GM12878 (cell line): ENCODE results near the gene CADM2. TPM values are rescaled to one million over a fixed set of nuclear protein-coding genes. Genes with fewer than 3 reads are reported as not detected.

ENCODE experiments used
- ATAC-seq: fragments of 200-7000 bp; cut with Tn5 transposase; 3 replicates; pipeline ENCODE4 v1.9.1; 2020; ENCODE audit warnings: mild to moderate bottlenecking, moderate library complexity
- BruUV-seq: library from RNA; stranded (reverse); fragments of 400-500 nt; replicated peaks from 2 replicates; lab custom pipeline; 2021; lab: Mats Ljungman, UMichigan
- CTCF ChIA-PET: fragments of 300-600 bp; sonication (Branson Sonifier 250); formaldehyde crosslinking; extraction: SDS; loops from one replicate; lab custom pipeline; 2021; ENCODE audit warnings: inconsistent platforms; lab: Yijun Ruan, JAX
- POLR2A ChIA-PET: fragments of 350-600 bp; formaldehyde crosslinking; extraction: SDS; loops from one replicate; lab custom pipeline; 2021; ENCODE audit warnings: inconsistent platforms; lab: Charles Lee
- RAD21 ChIA-PET: fragments of 300-600 bp; sonication (Branson Sonifier 250); formaldehyde crosslinking; loops from one replicate; lab custom pipeline; 2023; ENCODE audit warnings: antibody characterized with exemption; ENCODE audit not compliant: unreplicated experiment; lab: Charles Lee
- SMC1A ChIA-PET: fragments of 300-600 bp; sonication (Branson Sonifier 250); formaldehyde crosslinking; loops from one replicate; lab custom pipeline; 2023; ENCODE audit not compliant: unreplicated experiment, uncharacterized antibody; lab: Charles Lee
- DNase-seq: peaks from one replicate; pipeline ENCODE4 v3.0.0-alpha.2; 2011; ENCODE audit warnings: low read depth, low spot score
- FAIRE-seq: peaks from 3 replicates; lab custom pipeline; 2011; peaks lifted over from hg19 to GRCh38; lab: Jason Lieb, UNC
- H2AFZ ChIP-seq: 2 replicates; pipeline ENCODE4 v1.6.0; 2011; ENCODE audit warnings: low read depth, low read length, control low read depth; ENCODE audit not compliant: control insufficient read depth
- H3K27ac ChIP-seq: 2 replicates; pipeline ENCODE4 v1.5.1; 2011; ENCODE audit warnings: control low read depth; ENCODE audit not compliant: control insufficient read depth, insufficient read depth
- H3K27me3 ChIP-seq, 2 experiments: replicated peaks in 1 of 2; 2 replicates each; pipeline versions ENCODE4 v1.6.0 to v1.6.1; 2011; ENCODE audit warnings: low read length in 1 of 2; ENCODE audit not compliant: control insufficient read depth in 2 of 2, insufficient read depth in 2 of 2
- H3K36me3 ChIP-seq, 2 experiments: 2 replicates each; pipeline ENCODE4 v1.5.1; 2011; ENCODE audit warnings: low read length in 1 of 2; ENCODE audit not compliant: control insufficient read depth in 2 of 2, insufficient read depth in 2 of 2
- H3K4me1 ChIP-seq: 2 replicates; pipeline ENCODE4 v1.6.1; 2011; ENCODE audit warnings: mild to moderate bottlenecking, low read length, moderate library complexity, mixed read lengths; ENCODE audit not compliant: control insufficient read depth, insufficient read depth
- H3K4me2 ChIP-seq: 2 replicates; pipeline ENCODE4 v1.6.0; 2011; ENCODE audit warnings: control low read depth; ENCODE audit not compliant: control insufficient read depth, insufficient read depth
- H3K4me3 ChIP-seq: fragments of 200-600 bp; sonication (generic); 2 replicates; pipeline ENCODE4 v1.5.1; 2016
- H3K79me2 ChIP-seq: 2 replicates; pipeline ENCODE4 v1.6.0; 2011; ENCODE audit warnings: low read length; ENCODE audit not compliant: control insufficient read depth, insufficient read depth
- H3K9ac ChIP-seq: 2 replicates; pipeline ENCODE4 v1.8.0; 2011; ENCODE audit warnings: low read length, control low read depth, mixed read lengths; ENCODE audit not compliant: control insufficient read depth, insufficient read depth
- H3K9me3 ChIP-seq: replicated peaks from 3 replicates; pipeline ENCODE4 v1.5.1; 2011; ENCODE audit warnings: mild to moderate bottlenecking, low read length; ENCODE audit not compliant: control insufficient read depth, insufficient read depth
- H4K20me1 ChIP-seq: 2 replicates; pipeline ENCODE4 v1.6.0; 2011; ENCODE audit not compliant: control insufficient read depth, insufficient read depth
- BRCA1 ChIP-seq: IDR thresholded peaks from 2 replicates; pipeline ENCODE4 v1.6.1; 2011; ENCODE audit warnings: low read depth, low read length, improper control_type of control experiment
- CBX5 ChIP-seq: sonication (generic); IDR thresholded peaks from 2 replicates; pipeline ENCODE4 v1.6.1; 2016; ENCODE audit warnings: low read depth, moderate library complexity, mild to moderate bottlenecking, inconsistent platforms
- FOS ChIP-seq: IDR thresholded peaks from 3 replicates; pipeline ENCODE4 v1.6.1; 2011; ENCODE audit warnings: borderline replicate concordance; ENCODE audit not compliant: insufficient read length; ENCODE audit errors: extremely low read depth
- GATAD2B ChIP-seq: fragments of 450-650 bp; conservative IDR thresholded peaks from 2 replicates; pipeline ENCODE4 v1.6.1; 2017; ENCODE audit warnings: low read depth, mild to moderate bottlenecking, moderate library complexity
- IKZF1 ChIP-seq: fragments of 450-650 bp; conservative IDR thresholded peaks from 2 replicates; pipeline ENCODE4 v1.6.1; 2017; ENCODE audit warnings: antibody characterized with exemption, mild to moderate bottlenecking
- JUND ChIP-seq: IDR thresholded peaks from 2 replicates; pipeline ENCODE4 v1.6.1; 2012; ENCODE audit warnings: low read depth, mild to moderate bottlenecking, low read length, improper control_type of control experiment, moderate library complexity
- KDM1A ChIP-seq: fragments of 200-600 bp; sonication (generic); IDR thresholded peaks from 2 replicates; pipeline ENCODE4 v1.6.1; 2016; ENCODE audit warnings: borderline replicate concordance
- LARP7 ChIP-seq: fragments of 450-650 bp; IDR thresholded peaks from 2 replicates; pipeline ENCODE4 v1.6.1; 2017; ENCODE audit warnings: mild to moderate bottlenecking
- PAX5 ChIP-seq: IDR thresholded peaks from 2 replicates; pipeline ENCODE4 v1.6.1; 2011; ENCODE audit warnings: low read depth, low read length, borderline replicate concordance
- POLR2A ChIP-seq: IDR thresholded peaks from 2 replicates; pipeline ENCODE4 v1.6.1; 2011; ENCODE audit warnings: low read depth, mild to moderate bottlenecking, low read length
- POLR2AphosphoS5 ChIP-seq: IDR thresholded peaks from 2 replicates; pipeline ENCODE4 v1.6.1; 2011; ENCODE audit warnings: mild to moderate bottlenecking, low read length, inconsistent platforms
- RBBP5 ChIP-seq: fragments of 200-600 bp; sonication (generic); conservative IDR thresholded peaks from 2 replicates; pipeline ENCODE4 v1.6.1; 2016
- RUNX3 ChIP-seq: IDR thresholded peaks from 2 replicates; pipeline ENCODE4 v1.6.1; 2012; ENCODE audit warnings: low read length, inconsistent platforms
- SP1 ChIP-seq: IDR thresholded peaks from one replicate; pipeline ENCODE4 v1.6.1; 2011; ENCODE audit warnings: low read depth, low read length
- STAT3 ChIP-seq: IDR thresholded peaks from 2 replicates; pipeline ENCODE4 v1.6.1; 2011; ENCODE audit warnings: low read depth, low read length, improper control_type of control experiment
- TCF7 ChIP-seq: IDR thresholded peaks from 2 replicates; pipeline ENCODE4 v1.6.1; 2014; ENCODE audit warnings: antibody characterized with exemption, borderline replicate concordance
- USF1 ChIP-seq: IDR thresholded peaks from 2 replicates; pipeline ENCODE4 v1.6.1; 2011; ENCODE audit warnings: borderline replicate concordance, low read depth, mild to moderate bottlenecking, moderate library complexity, mixed read lengths, low read length; ENCODE audit not compliant: insufficient read depth; ENCODE audit errors: extremely low read length
- USF2 ChIP-seq: IDR thresholded peaks from 2 replicates; pipeline ENCODE4 v1.6.1; 2011; ENCODE audit warnings: low read depth, low read length, improper control_type of control experiment, borderline replicate concordance
- ZNF24 ChIP-seq: fragments of 450-650 bp; IDR thresholded peaks from 2 replicates; pipeline ENCODE4 v1.6.1; 2017; ENCODE audit warnings: antibody characterized with exemption, mild to moderate bottlenecking
- WGBS: methylation state at CpG from one replicate; pipeline ENCODE4 v1.1.6; 2016; ENCODE audit warnings: low lambda C conversion rate; ENCODE audit not compliant: insufficient replicate concordance, insufficient coverage; ENCODE audit errors: missing lambda C conversion rate; 5-methylcytosine and 5-hydroxymethylcytosine counted together
- in situ Hi-C: fragments of 300-500 bp; cut with MboI; formaldehyde crosslinking; loops from 9 replicates; pipeline ENCODE4 v1.14.3; 2018; ENCODE audit warnings: mixed read lengths
- intact Hi-C: fragments of 100-400 bp; cut with micrococcal nuclease; formaldehyde crosslinking; loops from one replicate; pipeline ENCODE4 v1.14.2; 2022; ENCODE audit not compliant: unreplicated experiment
- polyA plus RNA-seq, 11 experiments: library from polyadenylated mRNA; depleted of rRNA in 4 of 11; unstranded in 6 of 11; stranded (reverse) in 5 of 11; fragments of >200 nt; fragmentation: Nextera tagmentation in 4 of 11; fragmentation: Illumina TruSeq in 1 of 11; extraction: Ambion mirVana in 4 of 11; extraction: Trizol in 1 of 11; gene quantifications; 1 replicate in 1 of 11; 2 replicates in 10 of 11; pipeline versions ENCODE4 v1.2.1 to v1.2.3, GENCODE V29; 2011 to 2016; ENCODE audit warnings: inconsistent platforms in 2 of 11, missing spikeins in 2 of 11, low read depth in 1 of 11
- total RNA-seq, 4 experiments: library from RNA; depleted of rRNA in 3 of 4; stranded (reverse); fragments of >200 nt in 3 of 4; fragmentation: Illumina TruSeq in 1 of 4; extraction: Trizol in 1 of 4; gene quantifications; 2 replicates each; pipeline versions ENCODE4 v1.2.1 to v1.2.3, GENCODE V29; 2013 to 2021
- TF ChIP-seq, protein P1 (sequence below): fragments of 450-650 bp; IDR thresholded peaks from 2 replicates; pipeline ENCODE4 v1.6.1; 2014; ENCODE audit warnings: mild to moderate bottlenecking
- TF ChIP-seq, protein P2 (sequence below): IDR thresholded peaks from 2 replicates; pipeline ENCODE4 v1.6.1; 2011; ENCODE audit warnings: low read depth, mild to moderate bottlenecking, low read length, moderate library complexity, borderline replicate concordance; ENCODE audit errors: extremely low read depth

The CADM2 gene
- total and polyA plus RNA-seq, 10 of the 15 experiments (the other 5 are each of a cell fraction or from before 2014, with no cell fraction given) = 0.13 TPM; not detected in 9

DNA sequence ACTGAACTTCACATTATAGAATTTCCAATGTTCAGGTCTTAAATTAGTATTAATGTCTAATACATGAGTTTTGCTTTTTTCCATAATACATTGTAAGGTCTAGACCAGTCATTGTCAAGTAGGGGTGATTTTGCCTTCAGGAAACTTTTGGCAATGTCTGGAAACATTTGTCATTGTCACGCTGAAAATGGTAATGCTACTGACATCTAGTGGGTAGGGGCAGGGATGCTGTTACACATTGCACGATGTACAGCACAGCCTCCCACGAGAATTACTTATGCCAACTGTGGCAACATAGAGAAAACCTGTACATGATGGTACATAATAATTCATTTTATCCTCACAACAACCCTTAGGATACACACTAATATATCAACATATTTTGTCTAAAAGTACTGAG is 384.1 kb downstream of the CADM2 start (continued):
- TF ChIP-seq, protein P1, sequence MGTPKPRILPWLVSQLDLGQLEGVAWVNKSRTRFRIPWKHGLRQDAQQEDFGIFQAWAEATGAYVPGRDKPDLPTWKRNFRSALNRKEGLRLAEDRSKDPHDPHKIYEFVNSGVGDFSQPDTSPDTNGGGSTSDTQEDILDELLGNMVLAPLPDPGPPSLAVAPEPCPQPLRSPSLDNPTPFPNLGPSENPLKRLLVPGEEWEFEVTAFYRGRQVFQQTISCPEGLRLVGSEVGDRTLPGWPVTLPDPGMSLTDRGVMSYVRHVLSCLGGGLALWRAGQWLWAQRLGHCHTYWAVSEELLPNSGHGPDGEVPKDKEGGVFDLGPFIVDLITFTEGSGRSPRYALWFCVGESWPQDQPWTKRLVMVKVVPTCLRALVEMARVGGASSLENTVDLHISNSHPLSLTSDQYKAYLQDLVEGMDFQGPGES = no peak
- TF ChIP-seq IKZF1 = no peak
- TF ChIP-seq SP1 = no peak
- TF ChIP-seq BRCA1 = no peak
- TF ChIP-seq JUND = no peak
- no peak for TF ChIP-seq GATAD2B
- TF ChIP-seq POLR2AphosphoS5 = no peak
- TF ChIP-seq KDM1A = no peak
- no peak for TF ChIP-seq FOS
- TF ChIP-seq USF1 = no peak

DNA sequence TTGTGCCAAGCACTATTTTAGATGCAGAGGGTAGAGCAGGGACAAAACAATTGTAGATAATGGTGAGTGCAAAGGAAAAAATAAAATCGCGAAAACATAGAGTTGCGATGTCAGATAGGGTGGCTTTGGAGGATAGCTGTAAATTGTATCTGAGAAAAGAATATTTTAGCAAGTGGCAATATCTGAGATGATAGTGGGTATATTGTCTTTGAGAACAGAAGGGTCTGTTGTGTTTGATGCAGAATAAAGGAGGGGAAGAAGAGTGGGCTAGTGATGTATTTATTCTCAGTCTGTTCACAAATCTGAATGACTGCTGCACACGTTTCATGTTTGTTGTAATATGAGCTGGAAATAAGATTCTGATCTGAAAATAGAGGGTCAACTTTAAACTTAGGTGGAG is 396.8 kb downstream of the CADM2 start:
- FAIRE-seq (no peak), DNase-seq (no peak), ATAC-seq (no peak)
- CTCF ChIA-PET = interaction anchor here (1.2 to 1.6 kb wide), 2 partner anchors 11 to 15 kb away, joined by 3 read pairs; no protein-coding TSS in a partner anchor
- Histone ChIP-seq H3K36me3 (no peaks in the 10 kb centered on the region), H2AFZ (no peak overlapping the region), H3K27me3 (no peaks in the 10 kb centered on the region), H4K20me1 (no peaks in the 10 kb centered on the region), H3K27ac (no peak overlapping the region), H3K4me3 (no peak overlapping the region), H3K9ac (no peak overlapping the region), H3K9me3 (no peaks in the 10 kb centered on the region), H3K79me2 (no peaks in the 10 kb centered on the region), H3K4me2 (no peak overlapping the region), H3K4me1 (no peaks in the 10 kb centered on the region)
- RAD21 ChIA-PET = no interaction called here
- POLR2A ChIA-PET = no interaction called here
- intact Hi-C loops (loop anchor here (10.0 kb wide), 1 partner anchor 381 kb away; no protein-coding TSS in a partner anchor), in situ Hi-C loops (loop anchor here (5.0 kb wide), 1 partner anchor 808 kb away; no protein-coding TSS in a partner anchor)
- 71% methylated on average over 4 of the region's 4 CpGs for WGBS
- SMC1A ChIA-PET = no interaction called here
- BruUV-seq = no TSS peak
- TF ChIP-seq POLR2A (no peak), ZNF24 (no peak), RUNX3 (no peak), PAX5 (no peak), STAT3 (no peak), TCF7 (no peak), RBBP5 (no peak), IKZF1 (no peak), CBX5 (no peak), LARP7 (no peak), USF2 (no peak)
- TF ChIP-seq, protein P2, sequence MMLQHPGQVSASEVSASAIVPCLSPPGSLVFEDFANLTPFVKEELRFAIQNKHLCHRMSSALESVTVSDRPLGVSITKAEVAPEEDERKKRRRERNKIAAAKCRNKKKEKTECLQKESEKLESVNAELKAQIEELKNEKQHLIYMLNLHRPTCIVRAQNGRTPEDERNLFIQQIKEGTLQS = no peak
